Keratinocyte (primary cell): Measurements from ENCODE around the gene GMPR2. TPM values are rescaled to one million over a fixed set of nuclear protein-coding genes. Genes with fewer than 3 reads are reported as not detected.
"Not testable (repeated sequence)": the region's sequence is repeated elsewhere in the genome, so short reads cannot be mapped to it uniquely, and the experiment has no call there.

Experiments
- DNase-seq: peaks from one replicate; pipeline ENCODE4 v3.0.0-alpha.2; 2011; ENCODE audit warnings: low read depth, missing footprints, low spot score
- FAIRE-seq: peaks from 2 replicates; lab custom pipeline; 2011; peaks lifted over from hg19 to GRCh38; lab: Jason Lieb, UNC
- H2AFZ ChIP-seq: 2 replicates; pipeline ENCODE4 v1.6.0; 2012; ENCODE audit warnings: low read length, control low read depth, inconsistent platforms; ENCODE audit not compliant: control insufficient read depth
- H3K27ac ChIP-seq: 2 replicates; pipeline ENCODE4 v1.5.1; 2011; ENCODE audit warnings: low read length; ENCODE audit not compliant: control insufficient read depth, insufficient read depth
- H3K27me3 ChIP-seq: 3 replicates; pipeline ENCODE4 v1.6.0; 2011; ENCODE audit warnings: low read length; ENCODE audit not compliant: control insufficient read depth, insufficient read depth; ENCODE audit errors: extremely low read depth
- H3K36me3 ChIP-seq, 2 experiments: 2 replicates in 1 of 2; 3 replicates in 1 of 2; pipeline ENCODE4 v1.5.1; 2011; ENCODE audit warnings: low read length in 2 of 2, mild to moderate bottlenecking in 1 of 2; ENCODE audit not compliant: control insufficient read depth in 2 of 2, insufficient read depth in 2 of 2; ENCODE audit errors: extremely low read depth in 1 of 2
- H3K4me1 ChIP-seq: 3 replicates; pipeline ENCODE4 v1.5.1; 2011; ENCODE audit warnings: low read length; ENCODE audit not compliant: control insufficient read depth, insufficient read depth; ENCODE audit errors: extremely low read depth
- H3K4me2 ChIP-seq: 3 replicates; pipeline ENCODE4 v1.6.0; 2011; ENCODE audit warnings: low read depth, low read length; ENCODE audit not compliant: control insufficient read depth, insufficient read depth; ENCODE audit errors: extremely low read depth
- H3K4me3 ChIP-seq, 3 experiments: fragments of 200-600 bp in 1 of 3; sonication (generic) in 1 of 3; 2 replicates in 2 of 3; 3 replicates in 1 of 3; pipeline ENCODE4 v1.5.1; 2011 to 2016; ENCODE audit warnings: low read length in 3 of 3, mild to moderate bottlenecking in 3 of 3, control low read depth in 2 of 3, inconsistent platforms in 1 of 3, low read depth in 1 of 3, mixed read lengths in 1 of 3, mixed run types in 1 of 3, moderate library complexity in 1 of 3; ENCODE audit not compliant: control insufficient read depth in 2 of 3, insufficient read depth in 2 of 3; ENCODE audit errors: extremely low read depth in 1 of 3
- H3K79me2 ChIP-seq: 2 replicates; pipeline ENCODE4 v1.6.0; 2012; ENCODE audit warnings: low read length; ENCODE audit not compliant: control insufficient read depth, insufficient read depth
- H3K9ac ChIP-seq: 3 replicates; pipeline ENCODE4 v1.6.0; 2011; ENCODE audit warnings: low read length; ENCODE audit not compliant: control insufficient read depth, insufficient read depth; ENCODE audit errors: extremely low read depth
- H3K9me1 ChIP-seq: 3 replicates; pipeline ENCODE4 v1.6.0; 2011; ENCODE audit warnings: low read length; ENCODE audit not compliant: control insufficient read depth, insufficient read depth; ENCODE audit errors: extremely low read depth
- H3K9me3 ChIP-seq: 2 replicates; pipeline ENCODE4 v1.5.1; 2012; ENCODE audit warnings: low read depth, low read length; ENCODE audit not compliant: control insufficient read depth
- H4K20me1 ChIP-seq: 3 replicates; pipeline ENCODE4 v1.6.0; 2011; ENCODE audit warnings: low read length; ENCODE audit not compliant: control insufficient read depth, insufficient read depth; ENCODE audit errors: extremely low read depth
- EZH2 ChIP-seq: IDR thresholded peaks from one replicate; pipeline ENCODE4 v1.6.1; 2012; ENCODE audit warnings: inconsistent platforms, mild to moderate bottlenecking, low read length, moderate library complexity
- dilution Hi-C: fragments of 300-500 bp; cut with MboI; formaldehyde crosslinking; loops from one replicate; pipeline ENCODE4 v1.7.0; 2020; ENCODE audit warnings: low sequenced_read_pairs; ENCODE audit not compliant: extremely low pct_ligation_motif_present
- polyA plus RNA-seq, 5 experiments: library from polyadenylated mRNA; depleted of rRNA in 3 of 5; stranded (reverse) in 3 of 5; stranded (forward) in 1 of 5; unstranded in 1 of 5; fragments of >200 nt; gene quantifications; 1 replicate in 1 of 5; 2 replicates in 3 of 5; 3 replicates in 1 of 5; pipeline versions ENCODE4 v1.2.1 to v1.2.3, GENCODE V29; 2011 to 2012; ENCODE audit warnings: missing spikeins in 2 of 5, low read depth in 1 of 5, low replicate concordance in 1 of 5
- TF ChIP-seq, protein P1 (sequence below), 3 experiments: IDR thresholded peaks in 1 of 3; conservative IDR thresholded peaks in 1 of 3; optimal IDR thresholded peaks in 1 of 3; 2 replicates in 2 of 3; 3 replicates in 1 of 3; pipeline versions ENCODE3 to v1.5.1; 2011; ENCODE audit warnings: low read length in 3 of 3, mild to moderate bottlenecking in 3 of 3, moderate library complexity in 2 of 3, control low read depth in 1 of 3, inconsistent platforms in 1 of 3; ENCODE audit not compliant: insufficient read depth in 2 of 3; ENCODE audit errors: extremely low read depth in 1 of 3

The GMPR2 gene
- polyA plus RNA-seq, 1 donor (not counting 4 experiments of a cell fraction or from before 2014, with no cell fraction given), result 84.6 TPM

DNA sequence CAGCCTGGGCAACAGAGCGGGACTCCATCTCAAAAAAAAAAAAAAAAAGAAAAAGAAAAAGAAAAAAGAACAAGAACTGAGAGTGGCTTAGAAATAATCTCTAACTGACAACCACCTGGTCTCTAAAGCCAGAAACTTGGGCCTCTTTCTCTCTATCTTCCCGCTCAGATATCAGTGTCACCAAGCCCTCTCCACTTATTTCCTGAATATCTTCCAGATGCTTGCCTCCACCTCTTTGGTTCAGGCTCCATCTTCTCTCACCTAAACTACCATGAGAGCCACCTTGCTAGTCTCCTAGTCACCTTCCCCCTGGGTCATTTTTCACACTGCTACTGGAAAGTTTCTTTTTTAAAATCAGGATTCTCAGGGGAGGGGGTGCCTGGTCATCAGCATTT, 35.7 kb upstream of the GMPR2 start:
- Histone ChIP-seq H4K20me1 (no peaks in the 10 kb centered on the region), H2AFZ (no peak overlapping the region), H3K4me1 (peaks cover 15% of the 10 kb centered on the region), H3K9me3 (no peaks in the 10 kb centered on the region), H3K36me3 (peaks cover 5 to 10% of the 10 kb centered on the region in 2 experiments), H3K4me2 (peak overlapping the region; percentile 98), H3K9ac (no peak overlapping the region), H3K27ac (no peak overlapping the region), H3K27me3 (no peaks in the 10 kb centered on the region), H3K4me3 (no peak overlapping the region), H3K9me1 (no peaks in the 10 kb centered on the region), H3K79me2 (peaks cover 41% of the 10 kb centered on the region)
- no peak for DNase-seq
- no peak for FAIRE-seq
- no peak for TF ChIP-seq EZH2
- TF ChIP-seq, protein P1, sequence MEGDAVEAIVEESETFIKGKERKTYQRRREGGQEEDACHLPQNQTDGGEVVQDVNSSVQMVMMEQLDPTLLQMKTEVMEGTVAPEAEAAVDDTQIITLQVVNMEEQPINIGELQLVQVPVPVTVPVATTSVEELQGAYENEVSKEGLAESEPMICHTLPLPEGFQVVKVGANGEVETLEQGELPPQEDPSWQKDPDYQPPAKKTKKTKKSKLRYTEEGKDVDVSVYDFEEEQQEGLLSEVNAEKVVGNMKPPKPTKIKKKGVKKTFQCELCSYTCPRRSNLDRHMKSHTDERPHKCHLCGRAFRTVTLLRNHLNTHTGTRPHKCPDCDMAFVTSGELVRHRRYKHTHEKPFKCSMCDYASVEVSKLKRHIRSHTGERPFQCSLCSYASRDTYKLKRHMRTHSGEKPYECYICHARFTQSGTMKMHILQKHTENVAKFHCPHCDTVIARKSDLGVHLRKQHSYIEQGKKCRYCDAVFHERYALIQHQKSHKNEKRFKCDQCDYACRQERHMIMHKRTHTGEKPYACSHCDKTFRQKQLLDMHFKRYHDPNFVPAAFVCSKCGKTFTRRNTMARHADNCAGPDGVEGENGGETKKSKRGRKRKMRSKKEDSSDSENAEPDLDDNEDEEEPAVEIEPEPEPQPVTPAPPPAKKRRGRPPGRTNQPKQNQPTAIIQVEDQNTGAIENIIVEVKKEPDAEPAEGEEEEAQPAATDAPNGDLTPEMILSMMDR (optimal IDR thresholded peaks at IDR 0.05 in 1 of 3, IDR thresholded peaks at IDR 0.05 in 1 of 3, conservative IDR thresholded peaks at IDR 0.05 in 1 of 3; ENCODE audit: extremely low read depth in 1 of 3, insufficient read depth in 2 of 3, low read length in 3 of 3), result no peak
- dilution Hi-C loops, result no loop called here

DNA sequence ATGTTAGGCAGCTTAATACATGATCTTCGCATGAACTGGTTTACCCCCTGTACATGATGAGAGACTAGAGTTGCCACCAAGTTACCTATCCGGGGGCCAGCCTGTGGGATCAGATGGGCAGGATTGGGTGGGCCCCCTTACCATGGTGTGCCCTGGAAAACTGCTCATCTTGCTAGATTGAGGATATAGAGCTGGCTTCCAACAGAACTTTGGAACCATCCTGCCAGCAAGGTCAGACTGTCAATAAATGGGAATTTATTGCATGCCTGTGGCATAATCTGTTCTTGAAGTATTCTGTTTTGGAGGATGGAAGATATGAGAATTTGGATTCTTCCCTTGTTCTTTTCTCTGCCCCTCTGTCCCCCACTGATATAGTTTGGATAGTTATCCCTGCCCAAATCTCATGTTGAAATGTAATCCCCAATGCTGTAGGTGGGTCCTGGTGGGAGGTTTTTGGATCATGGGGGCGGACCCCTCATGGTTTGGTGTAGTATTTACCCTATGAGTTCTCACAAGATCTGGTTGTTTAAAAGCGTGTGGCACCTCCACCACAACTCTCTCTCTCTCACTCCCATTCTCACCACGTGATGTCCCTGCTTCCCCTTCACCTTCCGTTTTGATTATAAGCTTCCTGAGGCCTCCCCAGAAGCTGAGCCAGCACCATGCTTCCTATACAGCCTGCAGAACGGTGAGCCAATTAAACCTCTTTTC, 33.8 kb upstream of the GMPR2 start:
- no peaks in the 10 kb centered on the region for H3K9me1 ChIP-seq
- H3K9me3 ChIP-seq, result no peaks in the 10 kb centered on the region
- H3K36me3 ChIP-seq, result peaks cover 1 to 4% of the 10 kb centered on the region in 2 experiments
- H3K4me3 ChIP-seq, result no peak overlapping the region
- H3K79me2 ChIP-seq, result peaks cover 30% of the 10 kb centered on the region
- H3K27me3 ChIP-seq, result no peaks in the 10 kb centered on the region
- peaks cover 15% of the 10 kb centered on the region for H3K4me1 ChIP-seq
- H3K4me2 ChIP-seq, result no peak overlapping the region
- H4K20me1 ChIP-seq, result no peaks in the 10 kb centered on the region
- H2AFZ ChIP-seq, result no peak overlapping the region
- H3K27ac ChIP-seq, result no peak overlapping the region
- FAIRE-seq (no peak), DNase-seq (no peak)
- no peak overlapping the region for H3K9ac ChIP-seq
- TF ChIP-seq, protein P1 (optimal IDR thresholded peaks at IDR 0.05 in 1 of 3, IDR thresholded peaks at IDR 0.05 in 1 of 3, conservative IDR thresholded peaks at IDR 0.05 in 1 of 3; ENCODE audit: extremely low read depth in 1 of 3, insufficient read depth in 2 of 3, low read length in 3 of 3), result no peak
- TF ChIP-seq EZH2, result no peak
- dilution Hi-C loops, result no loop called here

DNA sequence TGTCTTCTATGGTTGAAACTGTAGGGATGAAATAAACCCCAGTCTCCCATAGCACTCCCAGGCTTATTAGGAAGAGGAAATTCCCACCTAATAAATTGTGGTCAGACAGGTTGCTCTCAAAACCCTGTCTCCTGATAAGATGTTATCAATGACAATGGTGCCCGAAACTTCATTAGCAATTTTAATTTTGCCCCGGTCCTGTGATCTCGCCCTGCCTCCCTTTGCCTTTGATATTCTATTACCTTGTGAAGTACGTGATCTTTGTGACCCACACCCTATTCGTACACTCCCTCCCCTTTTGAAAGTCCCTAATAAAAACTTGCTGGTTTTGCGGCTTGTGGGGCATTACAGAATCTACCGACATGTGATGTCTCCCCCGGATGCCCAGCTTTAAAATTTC, 30.2 kb upstream of the GMPR2 start:
- H4K20me1 ChIP-seq, result not testable (repeated sequence)
- H3K36me3 ChIP-seq, result peaks cover 14 to 22% of the 10 kb centered on the region in 2 experiments

More for the DNA sequence above, 30.2 kb upstream of the GMPR2 start:
- H3K4me1 ChIP-seq, H3K27ac ChIP-seq, H3K9ac ChIP-seq, H3K79me2 ChIP-seq, FAIRE-seq, DNase-seq, H3K27me3 ChIP-seq, H3K9me3 ChIP-seq, H2AFZ ChIP-seq, H3K4me3 ChIP-seq, dilution Hi-C loops, H3K4me2 ChIP-seq, H3K9me1 ChIP-seq: not testable (repeated sequence)
